KG1 (cell line): Measurements from ENCODE around the gene ZNF761.
A peak's percentile ranks its signal among the peaks of the same experiment; 100 is the strongest.
"Not testable (repeated sequence)": the region's sequence is repeated elsewhere in the genome, so short reads cannot be mapped to it uniquely, and the experiment has no call there.

Experiments
- DNase-seq: peaks from one replicate; lab custom pipeline; 2025; lab: John Stamatoyannopoulos, UW

The ZNF761 gene

DNA sequence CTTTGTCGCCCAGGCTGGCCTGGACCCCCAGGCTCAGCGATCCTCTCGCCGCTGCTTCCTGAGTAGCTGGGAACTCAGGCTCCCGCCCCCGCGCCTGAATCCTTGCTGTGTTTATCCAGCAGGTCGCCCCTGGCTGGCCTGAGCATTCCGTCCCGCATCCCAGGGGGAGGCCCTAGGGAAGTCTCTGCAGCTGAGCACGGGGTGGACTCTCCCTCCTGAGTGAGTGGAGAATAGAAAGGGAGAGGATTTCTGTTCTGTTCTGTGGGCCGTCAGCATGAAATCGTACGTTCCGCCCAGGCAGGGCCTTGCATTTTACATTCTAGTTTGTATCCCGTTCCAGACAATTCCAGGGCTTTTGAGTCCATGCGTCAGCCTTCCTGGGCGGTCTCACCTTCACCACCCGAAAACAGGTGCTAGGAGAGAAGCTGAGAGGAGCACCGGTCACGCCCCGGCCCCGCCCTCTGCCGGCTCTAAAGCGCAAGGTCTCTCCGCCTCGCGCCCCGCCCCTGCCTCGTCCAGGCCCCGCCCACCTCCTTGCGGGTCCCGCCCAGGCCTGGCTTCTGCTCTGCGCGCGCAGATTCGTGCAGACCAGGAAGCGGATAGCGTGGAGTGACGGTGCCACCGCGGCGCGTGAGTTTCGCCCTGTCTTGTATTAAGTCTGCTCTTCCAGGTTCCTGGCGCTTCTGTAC lies at the start of gene ZNF761:
Gene ZNF761, plus strand, starts transcription at position 586 of the 689 bp plus-strand sequence. CDS start 15,285 bp downstream, outside the sequence.
- peak; percentile 82 for DNase-seq

DNA sequence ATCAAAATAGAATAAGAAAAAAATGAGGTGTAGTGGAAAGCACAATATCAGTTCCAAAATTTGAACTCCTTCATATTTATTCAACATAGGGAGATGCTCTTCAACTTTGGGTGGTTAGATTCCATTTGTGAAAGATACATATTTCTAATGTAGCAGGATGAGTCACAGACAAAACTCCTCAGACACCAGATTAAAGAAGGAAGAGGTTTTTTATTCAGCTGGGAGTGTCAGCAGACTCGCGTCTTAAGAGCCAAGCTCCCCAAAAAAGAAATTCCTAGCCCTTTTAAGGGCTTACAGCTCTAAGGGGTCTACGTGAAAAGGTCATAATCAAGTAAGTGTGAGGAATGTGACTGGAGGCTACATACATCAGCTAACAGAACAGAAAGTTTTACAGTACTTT lies 43.6 kb upstream of the ZNF761 start:
- DNase-seq = no peak

DNA sequence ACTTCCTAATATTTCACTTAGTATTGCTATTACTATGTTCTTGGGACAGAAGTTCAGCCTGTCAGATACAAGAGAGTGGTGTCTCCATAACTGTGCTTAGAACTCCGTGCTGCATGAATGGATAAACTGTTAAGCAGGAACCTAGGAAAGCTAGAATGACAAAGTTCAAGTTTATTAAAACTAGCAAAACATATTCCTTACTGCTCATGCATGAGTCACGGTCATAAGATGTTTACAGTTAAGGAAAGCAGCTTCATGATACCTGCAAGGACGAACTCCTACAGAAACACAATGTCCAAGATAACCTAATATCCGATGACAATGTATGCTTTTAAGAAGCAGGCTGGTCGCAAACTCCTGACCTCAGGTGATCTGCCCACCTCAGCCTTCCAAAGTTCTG lies 42.9 kb upstream of the ZNF761 start:
- DNase-seq = no peak

DNA sequence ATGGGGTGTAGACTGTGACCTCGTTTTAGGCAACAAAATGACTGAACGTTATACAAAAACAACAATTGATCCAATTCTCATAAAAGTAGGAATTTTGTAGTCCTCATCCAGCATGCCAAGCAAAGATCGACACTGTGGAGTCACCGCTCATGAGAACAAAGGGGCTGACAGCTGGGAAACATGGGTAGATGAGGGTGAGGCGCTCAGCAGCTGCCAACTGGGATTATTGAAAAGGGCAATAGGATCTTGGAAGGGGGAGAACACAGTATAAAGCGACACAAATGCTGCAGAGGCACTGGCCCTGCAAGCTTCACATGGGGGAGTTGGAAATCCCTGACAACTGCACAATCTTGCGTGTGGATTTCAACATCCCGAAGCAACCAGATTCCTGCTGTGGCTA lies 42.2 kb upstream of the ZNF761 start:
- DNase-seq = no peak

DNA sequence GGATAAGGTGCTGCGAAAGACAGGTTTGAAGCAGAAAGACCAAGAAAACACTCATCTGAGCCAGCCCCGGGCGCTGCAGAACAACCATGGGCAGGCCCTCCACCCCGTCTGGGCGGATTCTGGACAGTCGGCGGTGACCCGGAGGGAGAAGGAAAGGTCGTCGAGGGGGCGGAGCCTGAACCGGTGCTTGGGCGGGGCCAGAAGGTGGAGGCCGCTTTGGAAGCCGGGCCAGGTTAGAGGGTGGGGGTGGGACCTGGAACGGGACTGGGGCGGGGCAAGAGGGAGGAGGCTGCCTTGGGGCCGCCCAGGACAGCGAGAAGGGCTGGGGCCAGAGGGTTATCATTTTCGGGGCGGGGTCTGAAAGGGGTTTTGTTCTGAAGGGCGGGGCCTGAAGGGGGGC lies 41.8 kb upstream of the ZNF761 start:
- no peak for DNase-seq

DNA sequence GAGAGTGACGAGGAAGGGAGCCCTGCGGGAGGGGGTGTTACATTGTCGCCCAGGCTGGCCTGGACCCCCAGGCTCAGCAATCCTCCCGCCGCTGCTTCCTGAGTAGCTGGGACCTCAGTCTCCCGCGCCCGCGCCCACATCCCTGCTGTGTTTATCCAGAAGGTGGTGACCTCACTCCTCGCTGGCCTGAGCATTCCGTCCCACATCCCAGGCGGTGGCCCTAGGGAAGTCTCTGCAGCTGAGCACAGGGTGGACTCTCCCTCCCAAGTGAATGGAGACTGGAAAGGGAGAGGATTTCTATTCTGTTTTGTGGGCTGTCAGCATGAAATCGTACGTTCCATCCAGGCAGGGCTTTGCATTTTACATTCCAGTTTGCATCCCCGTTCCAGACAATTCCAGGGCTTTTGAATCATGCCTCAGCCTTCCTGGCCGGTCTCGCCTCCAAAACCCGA lies 37.2 kb upstream of the ZNF761 start:
- DNase-seq = no peak

DNA sequence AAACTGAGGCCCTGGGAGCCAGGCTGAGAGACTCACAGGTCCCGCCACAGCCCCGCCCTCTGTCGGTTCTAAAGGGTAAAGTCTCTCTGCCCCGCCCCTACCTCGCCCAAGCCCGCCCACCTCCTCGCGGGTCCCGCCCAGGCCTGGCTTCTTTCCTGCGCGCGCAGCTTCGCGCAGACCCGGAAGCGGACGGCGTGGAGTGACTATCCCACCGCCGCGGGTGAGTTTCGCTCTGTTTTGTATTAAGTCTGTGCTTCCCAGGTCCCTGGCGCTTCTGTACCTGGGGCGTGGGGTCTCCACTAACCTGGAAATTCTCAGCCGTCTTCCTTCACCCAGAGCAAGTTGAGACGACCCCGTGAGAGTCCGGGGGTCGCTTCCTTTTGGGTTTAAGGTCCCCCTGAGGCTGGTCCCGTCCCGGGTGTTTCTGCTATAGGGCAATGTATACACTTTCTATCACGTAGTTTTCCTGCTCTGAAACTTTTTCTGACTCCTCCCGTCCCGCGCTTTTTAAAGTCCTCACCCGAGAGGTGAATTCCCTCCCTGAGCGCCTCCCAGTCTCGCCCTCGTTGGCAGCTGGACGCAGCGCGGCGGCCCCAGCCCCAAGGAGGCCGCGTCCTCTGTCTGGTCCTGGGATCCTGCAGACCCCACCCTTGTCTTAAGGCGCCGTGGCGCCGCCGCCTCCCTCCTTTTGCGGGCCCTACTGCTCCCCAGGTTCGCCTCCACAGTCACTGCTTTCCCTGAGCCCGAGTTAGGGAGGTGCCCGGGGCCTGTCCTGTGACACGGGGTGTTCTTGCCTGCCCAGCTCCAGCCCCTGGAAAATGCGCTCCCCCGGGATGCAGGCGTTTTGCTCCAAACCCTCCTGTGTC lies 36.6 kb upstream of the ZNF761 start, which contains the start of gene ZNF765:
Gene ZNF765, plus strand, starts transcription at position 176 of the 866 bp plus-strand sequence. CDS start 2,867 bp downstream, outside the sequence.
- peak; percentile 81 for DNase-seq

DNA sequence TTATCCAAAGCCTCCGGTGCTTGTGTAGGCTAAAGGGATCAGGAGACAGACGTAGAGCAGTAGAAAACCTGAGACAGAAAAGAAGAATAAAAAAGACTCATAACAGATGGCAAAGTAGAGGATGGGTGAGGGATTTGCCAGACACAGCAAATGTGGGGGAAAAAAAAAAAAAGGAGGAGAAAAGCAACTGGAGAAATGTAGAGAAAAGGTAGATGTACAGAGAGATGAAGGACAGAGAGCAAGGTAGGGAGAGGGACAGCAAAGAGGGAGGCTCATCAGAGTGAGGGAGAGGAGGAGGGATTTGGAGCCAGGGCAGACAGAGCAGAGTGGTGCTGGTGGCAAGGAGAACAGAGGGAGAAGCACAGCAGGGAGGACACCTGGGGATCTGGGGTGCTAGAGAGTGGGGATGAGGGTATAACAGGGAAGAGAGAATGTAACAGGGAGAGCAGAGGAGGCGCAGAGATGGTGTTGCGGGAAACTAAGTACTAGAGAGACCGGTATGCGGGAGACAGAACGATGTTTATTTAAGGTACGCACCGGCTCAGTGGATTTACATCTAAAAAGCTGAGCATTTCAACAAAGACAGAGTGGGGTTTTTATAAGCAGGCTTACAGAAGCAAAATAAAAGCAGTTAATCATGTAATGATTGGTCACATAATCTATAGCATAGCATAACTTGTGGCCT lies 35.8 kb upstream of the ZNF761 start:
- DNase-seq = not testable (repeated sequence)

DNA sequence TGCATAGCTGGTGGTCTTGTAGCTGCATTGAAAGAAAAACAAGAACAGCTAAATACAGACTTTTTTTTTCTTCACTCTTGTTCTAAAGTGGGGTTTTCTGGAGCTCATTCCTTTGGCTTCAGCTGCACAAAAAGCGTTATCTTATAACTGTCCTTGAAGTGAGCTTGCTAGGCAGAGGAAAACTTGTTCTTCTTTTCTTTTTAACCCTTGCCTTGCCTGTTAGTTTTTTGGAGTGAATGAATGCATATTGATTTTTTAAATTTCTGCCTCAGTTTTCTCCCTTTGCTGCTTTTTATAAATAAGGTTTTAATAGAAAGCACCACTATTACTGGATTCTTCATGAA lies 35.3 kb upstream of the ZNF761 start:
- DNase-seq = no peak

DNA sequence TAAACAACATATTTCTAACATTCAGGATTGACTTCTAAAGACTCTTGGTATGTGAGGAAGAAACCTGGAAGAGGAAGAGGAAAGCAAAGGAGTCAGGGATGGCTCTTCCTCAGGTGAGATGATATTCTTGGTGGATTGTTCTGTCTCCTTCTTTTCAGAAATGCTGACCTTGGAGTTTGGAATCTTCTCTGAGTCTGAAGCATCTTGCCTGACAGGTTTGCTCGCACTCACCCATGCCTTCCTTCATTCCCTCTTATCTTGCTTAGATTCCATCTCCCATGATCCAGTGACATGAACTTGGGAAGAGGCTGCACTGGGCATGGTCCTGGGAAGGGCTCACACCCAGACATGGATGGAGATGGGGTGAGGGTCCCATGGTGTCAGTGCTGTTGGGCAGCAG lies 33.9 kb upstream of the ZNF761 start:
- not testable (repeated sequence) for DNase-seq

DNA sequence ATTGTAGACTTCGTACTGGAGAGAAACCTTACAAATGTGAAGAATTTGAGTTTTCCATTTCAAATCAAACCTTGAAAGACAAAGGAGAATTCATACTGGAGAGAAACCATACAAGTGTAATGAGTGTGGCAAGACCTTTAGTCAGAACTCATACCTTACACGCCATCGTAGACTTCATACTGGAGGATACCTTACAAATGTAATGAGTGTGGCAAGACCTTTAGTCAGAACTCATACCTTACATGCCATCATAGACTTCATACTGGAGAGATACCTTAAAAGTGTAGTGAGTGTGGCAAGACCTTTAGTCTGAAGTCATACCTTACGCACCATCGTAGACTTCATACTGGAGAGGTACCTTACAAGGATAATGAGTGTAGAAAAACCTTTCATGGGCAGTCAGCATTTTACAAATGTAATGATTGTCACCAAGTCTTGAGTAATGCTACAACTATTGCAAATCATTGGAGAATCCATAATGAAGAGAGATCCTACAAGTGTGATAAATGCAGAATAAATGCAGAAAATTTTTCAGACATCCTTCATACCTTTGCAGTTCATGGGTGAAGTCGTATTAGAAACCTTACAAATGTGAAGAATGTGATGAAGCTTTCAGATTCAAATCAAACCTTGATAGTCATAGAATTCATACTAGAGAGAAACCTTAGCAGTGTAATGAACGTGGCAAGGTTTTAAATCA lies 22.1 kb upstream of the ZNF761 start:
- no peak for DNase-seq

DNA sequence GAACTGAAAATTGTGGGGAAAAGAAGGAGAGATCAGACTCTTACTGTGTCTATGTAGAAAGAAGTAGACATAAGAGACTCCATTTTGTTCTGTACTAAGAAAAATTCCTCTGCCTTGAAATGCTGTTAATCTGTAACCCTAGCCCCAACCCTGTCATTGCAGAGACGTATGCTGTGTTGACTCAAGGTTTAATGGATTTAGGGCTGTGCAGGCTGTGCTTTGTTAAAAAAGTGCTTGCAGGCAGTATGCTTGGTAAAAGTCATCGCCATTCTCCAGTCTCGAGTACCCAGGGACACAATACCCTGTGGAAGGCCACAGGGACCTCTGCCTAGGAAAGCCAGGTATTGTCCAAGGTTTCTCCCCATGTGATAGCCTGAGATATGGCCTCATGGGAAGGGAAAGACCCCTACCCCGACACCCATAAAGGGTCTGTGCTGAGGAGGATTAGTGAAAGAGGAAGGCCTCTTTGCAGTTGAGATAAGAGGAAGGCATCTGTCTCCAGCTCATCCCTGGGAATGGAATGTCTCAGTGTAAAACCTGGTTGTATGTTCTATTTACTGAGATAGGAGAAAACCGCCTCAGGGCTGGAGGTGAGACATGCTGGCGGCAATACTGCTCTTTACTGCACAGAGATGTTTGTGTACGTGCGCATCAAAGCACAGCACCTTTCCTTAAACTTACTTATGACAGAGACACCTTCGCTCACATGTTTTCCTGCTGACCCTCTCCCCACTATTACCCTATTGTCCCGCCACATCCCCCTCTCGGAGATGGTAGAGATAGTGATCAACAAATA lies 11.1 kb upstream of the ZNF761 start:
- DNase-seq = not testable (repeated sequence)

DNA sequence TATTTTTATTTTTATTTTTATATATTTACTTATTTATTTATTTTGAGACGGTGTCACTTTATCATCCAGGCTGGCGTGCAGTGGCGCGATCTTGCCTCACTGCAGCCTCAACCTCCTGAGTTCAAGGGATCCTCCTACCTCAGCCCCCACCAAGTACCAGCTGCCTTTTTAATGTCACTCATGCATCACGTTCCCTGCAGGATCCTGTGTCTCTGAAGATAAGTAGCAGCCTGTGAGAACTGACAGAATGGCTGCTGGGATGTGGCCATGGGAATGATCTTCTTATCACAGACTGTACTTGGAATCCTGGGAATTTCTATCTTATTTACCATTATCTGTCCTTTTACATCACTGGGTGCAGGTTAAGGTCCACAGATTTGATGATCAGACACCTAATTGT lies 9.2 kb upstream of the ZNF761 start:
- no peak for DNase-seq

DNA sequence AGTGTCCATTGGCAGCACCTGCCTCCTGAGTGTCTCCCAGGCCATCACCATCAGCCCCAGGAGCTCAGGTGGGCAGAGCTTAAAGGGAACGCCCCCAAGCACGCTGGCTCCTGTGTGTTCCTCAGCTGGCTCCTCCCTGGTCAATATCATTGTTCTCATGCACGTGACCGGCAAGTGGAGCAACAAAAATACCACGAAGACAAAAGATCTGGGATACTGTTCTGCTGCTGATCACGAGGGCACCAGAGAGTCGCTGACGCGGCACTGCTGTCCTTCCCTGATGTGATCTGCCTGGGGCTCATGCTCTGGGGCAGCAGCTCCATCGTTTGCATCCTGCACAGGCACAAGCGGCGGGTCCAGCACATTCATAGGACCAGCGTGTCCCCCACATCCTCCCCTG lies 8.7 kb upstream of the ZNF761 start:
- DNase-seq = not testable (repeated sequence)

DNA sequence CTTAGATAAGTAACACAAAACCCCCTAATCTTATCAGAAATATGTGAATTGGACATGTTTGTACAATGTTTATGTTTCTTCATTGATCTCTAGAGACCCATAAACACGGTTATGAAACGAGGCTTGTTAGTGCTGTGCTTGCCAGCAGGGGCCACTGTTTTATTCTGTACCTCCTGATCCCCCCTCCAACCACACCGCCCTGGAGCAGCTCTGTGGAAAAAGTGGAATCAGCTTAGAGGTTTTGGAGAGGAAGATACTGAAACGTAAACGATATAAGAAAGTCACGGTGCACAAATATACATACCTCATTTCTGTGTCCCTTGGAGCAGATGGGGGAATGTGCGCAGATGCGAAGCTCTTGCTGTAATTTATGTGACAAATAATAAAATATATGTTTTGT lies 8.1 kb upstream of the ZNF761 start:
- DNase-seq = not testable (repeated sequence)

DNA sequence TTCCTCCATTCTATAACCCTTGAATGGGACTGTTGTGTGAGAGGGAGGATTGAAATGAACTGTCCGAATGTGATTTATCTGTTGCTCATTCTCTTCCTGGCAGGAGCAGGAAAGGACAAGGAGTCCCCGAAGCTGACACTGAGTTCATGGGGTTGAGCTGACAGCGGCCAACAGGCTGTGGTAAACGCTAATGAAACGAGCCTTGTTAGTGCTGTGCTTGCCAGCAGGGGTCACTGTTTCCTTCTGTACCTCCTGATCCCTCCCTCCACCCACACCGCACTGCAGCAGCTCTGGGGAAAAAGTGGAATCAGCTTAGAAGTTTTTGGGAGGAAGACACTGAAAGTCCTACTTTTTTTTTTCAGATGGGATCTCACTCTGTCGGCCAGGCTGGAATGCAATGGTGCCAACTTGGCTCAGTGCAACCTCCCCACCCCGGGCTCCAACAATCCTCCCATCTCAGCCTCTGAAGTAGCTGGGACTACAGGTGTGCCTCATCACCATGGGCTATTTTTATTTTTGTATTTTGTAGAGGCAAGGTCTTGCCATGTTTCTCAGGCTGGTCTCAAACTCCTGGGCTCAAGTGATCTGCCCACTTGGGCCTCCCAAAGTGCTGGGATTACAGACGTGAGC lies 6.7 kb upstream of the ZNF761 start:
- DNase-seq = peak; percentile 34

DNA sequence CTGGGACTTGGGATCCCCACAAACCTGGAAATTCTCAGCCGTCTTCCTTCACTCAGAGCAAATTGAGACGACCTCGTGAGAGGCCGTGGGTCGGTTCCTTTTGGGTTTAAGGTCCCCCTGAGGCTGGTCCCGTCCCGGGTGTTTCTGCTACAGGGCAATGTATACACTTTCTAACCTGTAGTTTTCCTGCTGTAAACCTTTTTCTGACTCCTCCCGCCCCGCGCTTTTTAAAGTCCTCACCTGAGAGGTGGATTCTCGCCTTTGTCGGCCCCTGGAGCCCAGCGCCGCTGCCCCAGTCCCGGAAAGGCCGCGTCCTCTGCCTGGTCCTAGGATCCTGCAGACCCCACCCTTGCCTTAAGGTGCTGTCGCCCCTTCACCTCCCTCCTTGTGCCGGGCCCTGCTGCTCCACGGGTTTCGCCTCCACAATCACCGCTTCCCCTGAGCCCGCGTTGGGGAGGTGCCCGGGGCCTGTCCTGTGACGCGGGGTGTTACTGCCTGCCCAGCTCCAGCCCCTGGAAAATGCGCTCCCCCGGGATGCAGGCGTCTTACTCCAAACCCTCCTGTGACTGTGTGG lies 391 bp downstream of the ZNF761 start:
- peak; percentile 25 for DNase-seq

DNA sequence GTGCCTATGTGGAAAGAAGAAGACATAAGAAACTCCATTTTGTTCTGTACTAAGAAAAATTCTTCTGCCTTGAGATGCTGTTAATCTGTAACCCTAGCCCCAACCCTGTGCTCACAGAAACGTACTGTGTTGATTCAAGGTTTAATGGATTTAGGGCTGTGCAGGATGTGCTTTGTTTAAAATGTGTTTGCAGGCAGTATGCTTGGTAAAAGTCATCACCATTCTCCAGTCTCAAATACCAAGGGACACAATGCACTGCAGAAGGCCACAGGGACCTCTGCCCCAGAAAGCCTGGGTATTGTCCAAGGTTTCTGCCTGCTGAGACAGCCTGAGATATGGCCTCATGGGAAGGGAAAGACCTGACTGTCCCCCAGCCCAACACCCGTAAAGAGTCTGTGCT lies 12.0 kb downstream of the ZNF761 start:
- not testable (repeated sequence) for DNase-seq

DNA sequence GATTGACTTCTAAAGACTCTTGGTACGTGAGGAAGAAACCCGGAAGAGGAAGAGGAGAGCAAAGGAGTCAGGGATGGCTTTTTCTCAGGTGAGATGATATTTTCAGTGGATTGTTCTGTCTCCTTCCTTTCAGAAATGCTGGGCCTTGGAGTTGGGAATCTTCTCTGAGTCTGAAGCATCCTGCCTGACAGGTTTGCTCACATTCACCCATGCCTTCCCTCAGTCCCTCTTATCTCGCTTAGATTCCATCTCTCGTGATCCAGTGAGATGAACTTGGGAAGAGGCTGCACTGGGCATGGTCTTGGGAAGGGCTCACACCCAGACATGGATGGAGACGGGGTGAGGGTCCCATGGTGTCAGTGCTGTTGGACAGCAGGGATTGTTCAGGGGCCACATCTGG lies 15.4 kb downstream of the ZNF761 start:
- not testable (repeated sequence) for DNase-seq

DNA sequence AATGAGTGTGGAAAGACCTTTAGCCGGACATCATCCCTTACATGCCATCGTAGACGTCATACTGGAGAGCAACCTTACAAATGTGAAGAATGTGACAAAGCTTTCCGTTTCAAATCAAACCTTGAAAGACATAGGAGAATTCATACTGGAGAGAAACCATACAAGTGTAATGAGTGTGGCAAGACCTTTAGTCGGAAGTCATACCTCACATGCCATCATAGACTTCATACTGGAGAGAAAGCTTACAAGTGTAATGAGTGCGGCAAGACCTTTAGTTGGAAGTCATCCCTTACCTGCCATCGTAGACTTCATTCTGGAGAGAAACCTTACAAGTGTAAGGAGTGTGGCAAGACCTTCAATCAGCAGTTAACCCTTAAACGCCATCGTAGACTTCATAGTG lies 24.0 kb downstream of the ZNF761 start:
- DNase-seq = no peak
